GM23338 (cell line): ENCODE results near the gene LRTM2. TPM values are rescaled to one million over a fixed set of nuclear protein-coding genes. Genes with fewer than 3 reads are reported as not detected.
A peak's percentile ranks its signal among the peaks of the same experiment; 100 is the strongest.

Experiments
- ATAC-seq: fragments of 200-7000 bp; cut with Tn5 transposase; 3 replicates; pipeline ENCODE4 v1.9.1; 2020
- DNase-seq: peaks from one replicate; pipeline ENCODE4 v3.0.0-alpha.2; 2015; ENCODE audit warnings: low spot score
- H2AFZ ChIP-seq: fragments of 200-600 bp; sonication (generic); 2 replicates; pipeline ENCODE4 v1.8.0; 2016; ENCODE audit warnings: antibody characterized with exemption, mild to moderate bottlenecking, moderate library complexity
- H3F3A ChIP-seq: fragments of 200-600 bp; sonication (generic); replicated peaks from 2 replicates; pipeline ENCODE4 v1.8.0; 2017; ENCODE audit warnings: antibody characterized with exemption, mixed run types, low read depth
- H3K27ac ChIP-seq: fragments of 200-600 bp; sonication (generic); 2 replicates; pipeline ENCODE4 v1.6.1; 2016; ENCODE audit warnings: low read depth
- H3K27me3 ChIP-seq: fragments of 200-600 bp; sonication (generic); 2 replicates; pipeline ENCODE4 v1.8.0; 2016; ENCODE audit warnings: mild to moderate bottlenecking, mixed run types, moderate library complexity; ENCODE audit not compliant: insufficient read depth
- H3K36me3 ChIP-seq: fragments of 200-600 bp; sonication (generic); 2 replicates; pipeline ENCODE4 v1.8.0; 2016; ENCODE audit warnings: mild to moderate bottlenecking; ENCODE audit not compliant: insufficient read depth
- H3K4me1 ChIP-seq: fragments of 200-600 bp; sonication (generic); 2 replicates; pipeline ENCODE4 v1.8.0; 2016; ENCODE audit warnings: mild to moderate bottlenecking, moderate library complexity; ENCODE audit not compliant: insufficient read depth
- H3K4me2 ChIP-seq: fragments of 200-600 bp; sonication (generic); 2 replicates; pipeline ENCODE4 v1.7.1; 2017; ENCODE audit warnings: mixed run types
- H3K4me3 ChIP-seq: fragments of 200-600 bp; sonication (generic); 2 replicates; pipeline ENCODE4 v1.6.1; 2016; ENCODE audit warnings: mixed run types
- H3K79me2 ChIP-seq: fragments of 200-600 bp; sonication (generic); replicated peaks from 2 replicates; pipeline ENCODE4 v1.8.0; 2017; ENCODE audit warnings: mild to moderate bottlenecking; ENCODE audit not compliant: insufficient read depth
- H3K9me2 ChIP-seq: fragments of 200-600 bp; sonication (generic); 2 replicates; pipeline ENCODE4 v1.8.0; 2017; ENCODE audit not compliant: insufficient read depth
- H4K20me1 ChIP-seq: fragments of 200-600 bp; sonication (generic); replicated peaks from 2 replicates; pipeline ENCODE4 v1.8.0; 2017; ENCODE audit warnings: mild to moderate bottlenecking; ENCODE audit not compliant: insufficient read depth
- H3K27ac Mint-ChIP-seq: 2 replicates; pipeline ENCODE4 v1.8.0; 2020; ENCODE audit warnings: inconsistent platforms, mild to moderate bottlenecking, moderate library complexity, mixed read lengths
- H3K27me3 Mint-ChIP-seq: 3 replicates; pipeline ENCODE4 v1.8.0; 2022; ENCODE audit warnings: low read depth, mild to moderate bottlenecking, moderate library complexity, mixed read lengths, inconsistent platforms; ENCODE audit not compliant: insufficient read depth, poor library complexity
- H3K36me3 Mint-ChIP-seq: 3 replicates; pipeline ENCODE4 v1.8.0; 2021; ENCODE audit warnings: low read depth, mild to moderate bottlenecking, inconsistent platforms, moderate library complexity, mixed read lengths
- H3K4me1 Mint-ChIP-seq: 3 replicates; pipeline ENCODE4 v1.8.0; 2020; ENCODE audit warnings: mild to moderate bottlenecking, inconsistent platforms, mixed read lengths
- H3K4me3 Mint-ChIP-seq: 3 replicates; pipeline ENCODE4 v1.8.0; 2021; ENCODE audit warnings: moderate library complexity, mild to moderate bottlenecking, inconsistent platforms, mixed read lengths
- H3K9me3 Mint-ChIP-seq: 3 replicates; pipeline ENCODE4 v1.8.0; 2020; ENCODE audit warnings: moderate library complexity, mild to moderate bottlenecking, inconsistent platforms, mixed read lengths
- CREB1 ChIP-seq: fragments of 250-450 bp; sonication (Bioruptor Pico); IDR thresholded peaks from 2 replicates; pipeline ENCODE4 v1.5.0; 2020; ENCODE audit warnings: low read depth, mild to moderate bottlenecking, moderate library complexity
- EZH2 ChIP-seq: fragments of 200-600 bp; sonication (generic); IDR thresholded peaks from one replicate; pipeline ENCODE4 v1.8.0; 2017; ENCODE audit warnings: antibody characterized with exemption, mild to moderate bottlenecking, low read depth; ENCODE audit not compliant: unreplicated experiment
- EZH2phosphoT487 ChIP-seq: fragments of 200-600 bp; sonication (generic); IDR thresholded peaks from one replicate; pipeline ENCODE4 v1.8.1; 2018; ENCODE audit warnings: antibody characterized with exemption; ENCODE audit not compliant: unreplicated experiment
- JUNB ChIP-seq: IDR thresholded peaks from one replicate; pipeline ENCODE4 v1.6.1; 2016; ENCODE audit warnings: antibody characterized with exemption; ENCODE audit not compliant: unreplicated experiment
- NANOG ChIP-seq: IDR thresholded peaks from 2 replicates; pipeline ENCODE4 v1.6.1; 2016; ENCODE audit warnings: antibody characterized with exemption, borderline replicate concordance
- POLR2AphosphoS5 ChIP-seq: IDR thresholded peaks from 2 replicates; pipeline ENCODE4 v1.6.1; 2016; ENCODE audit warnings: antibody characterized with exemption, low read depth
- STAT1 ChIP-seq: IDR thresholded peaks from one replicate; pipeline ENCODE4 v1.6.1; 2016; ENCODE audit warnings: antibody characterized with exemption; ENCODE audit not compliant: unreplicated experiment
- ZNF114 ChIP-seq: fragments of 250-450 bp; sonication (Bioruptor Pico); IDR thresholded peaks from 2 replicates; pipeline ENCODE4 v1.5.0; 2020; ENCODE audit warnings: mild to moderate bottlenecking, moderate library complexity
- ZNF331 ChIP-seq: fragments of 250-450 bp; sonication (Bioruptor Pico); IDR thresholded peaks from 2 replicates; pipeline ENCODE4 v1.5.0; 2020; ENCODE audit warnings: low read depth, mild to moderate bottlenecking, moderate library complexity
- polyA plus RNA-seq: library from polyadenylated mRNA; unstranded; fragments of >200 nt; fragmentation: Nextera tagmentation; extraction: Ambion mirVana; gene quantifications from 2 replicates; pipeline ENCODE4 v1.2.1, GENCODE V29; 2016
- total RNA-seq: library from RNA; depleted of rRNA; stranded (reverse); fragments of >200 nt; shearing (Covaris generic); gene quantifications from 2 replicates; pipeline ENCODE4 v1.2.3, GENCODE V29; 2014
- TF ChIP-seq, protein P1 (sequence below), 2 experiments: fragments of 200-600 bp in 1 of 2; sonication (generic) in 1 of 2; conservative IDR thresholded peaks; 2 replicates each; pipeline versions ENCODE4 v1.5.1 to v1.6.1; 2016 to 2017; ENCODE audit warnings: antibody characterized with exemption in 2 of 2, low read depth in 2 of 2, mild to moderate bottlenecking in 2 of 2, moderate library complexity in 1 of 2
- TF ChIP-seq, protein P2 (sequence below): IDR thresholded peaks from 2 replicates; pipeline ENCODE4 v1.6.1; 2016; ENCODE audit warnings: antibody characterized with exemption
- TF ChIP-seq, protein P3 (sequence below): fragments of 250-450 bp; sonication (Bioruptor Pico); IDR thresholded peaks from 2 replicates; pipeline ENCODE4 v1.5.0; 2020; ENCODE audit warnings: mild to moderate bottlenecking, moderate library complexity
- TF ChIP-seq, protein P4 (sequence below): IDR thresholded peaks from one replicate; pipeline ENCODE4 v1.6.1; 2018; ENCODE audit warnings: antibody characterized with exemption; ENCODE audit not compliant: unreplicated experiment

The LRTM2 gene
- total and polyA plus RNA-seq, 2 experiments from 2014 or later, result 0.08 TPM; not detected in 1

DNA sequence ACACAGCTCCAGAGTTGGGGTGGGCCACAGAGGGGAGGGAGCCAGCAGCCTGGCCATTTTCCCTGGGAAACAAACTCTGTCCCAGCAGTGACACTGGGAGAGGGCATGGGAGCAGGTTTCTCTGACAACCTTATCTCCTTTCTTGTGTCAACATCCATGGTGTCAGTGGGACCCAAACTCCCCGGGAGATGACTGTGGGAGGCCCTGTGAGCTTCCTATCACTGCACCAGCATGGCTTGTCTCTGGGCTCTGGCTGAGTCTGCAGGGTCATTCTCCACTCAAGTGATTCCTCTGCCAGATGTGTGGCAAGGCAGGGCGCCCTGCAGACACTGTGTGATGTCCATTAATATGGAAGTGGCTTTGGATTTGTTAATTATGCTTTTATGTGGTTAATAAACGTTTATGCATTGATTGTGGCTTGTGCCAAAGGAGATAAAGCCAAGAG lies 10.1 kb downstream of the LRTM2 start:
- H3K4me2 ChIP-seq, result peak overlapping the region; percentile 77; the same call in 1 of the 2 replicates
- no peak overlapping the region for H2AFZ ChIP-seq
- no peaks in the 10 kb centered on the region for H3K9me2 ChIP-seq
- Mint-ChIP-seq H3K9me3 (no peaks in the 10 kb centered on the region), H3K4me1 (peaks cover 21% of the 10 kb centered on the region), H3K27ac (no peak overlapping the region), H3K27me3 (peaks cover 26% of the 10 kb centered on the region), H3K4me3 (peak overlapping the region; percentile 69; the same call in 2 of the 3 replicates), H3K36me3 (no peaks in the 10 kb centered on the region)
- ATAC-seq (no peak), DNase-seq (no peak)
- no peaks in the 10 kb centered on the region for H3K36me3 ChIP-seq
- H3F3A ChIP-seq, result no peaks in the 10 kb centered on the region
- no peak overlapping the region; the same call in 1 of the 2 replicates for H3K4me3 ChIP-seq
- H4K20me1 ChIP-seq, result no peaks in the 10 kb centered on the region
- TF ChIP-seq, protein P1, sequence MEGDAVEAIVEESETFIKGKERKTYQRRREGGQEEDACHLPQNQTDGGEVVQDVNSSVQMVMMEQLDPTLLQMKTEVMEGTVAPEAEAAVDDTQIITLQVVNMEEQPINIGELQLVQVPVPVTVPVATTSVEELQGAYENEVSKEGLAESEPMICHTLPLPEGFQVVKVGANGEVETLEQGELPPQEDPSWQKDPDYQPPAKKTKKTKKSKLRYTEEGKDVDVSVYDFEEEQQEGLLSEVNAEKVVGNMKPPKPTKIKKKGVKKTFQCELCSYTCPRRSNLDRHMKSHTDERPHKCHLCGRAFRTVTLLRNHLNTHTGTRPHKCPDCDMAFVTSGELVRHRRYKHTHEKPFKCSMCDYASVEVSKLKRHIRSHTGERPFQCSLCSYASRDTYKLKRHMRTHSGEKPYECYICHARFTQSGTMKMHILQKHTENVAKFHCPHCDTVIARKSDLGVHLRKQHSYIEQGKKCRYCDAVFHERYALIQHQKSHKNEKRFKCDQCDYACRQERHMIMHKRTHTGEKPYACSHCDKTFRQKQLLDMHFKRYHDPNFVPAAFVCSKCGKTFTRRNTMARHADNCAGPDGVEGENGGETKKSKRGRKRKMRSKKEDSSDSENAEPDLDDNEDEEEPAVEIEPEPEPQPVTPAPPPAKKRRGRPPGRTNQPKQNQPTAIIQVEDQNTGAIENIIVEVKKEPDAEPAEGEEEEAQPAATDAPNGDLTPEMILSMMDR (conservative IDR thresholded peaks at IDR 0.05; ENCODE audit: low read depth in 2 of 2), result no peak
- TF ChIP-seq ZNF114 (CRISPR knock-in tag) (no peak), JUNB (no peak), STAT1 (no peak), EZH2phosphoT487 (no peak), ZNF331 (CRISPR knock-in tag) (no peak), EZH2 (no peak), POLR2AphosphoS5 (no peak), NANOG (no peak), CREB1 (CRISPR knock-in tag) (no peak)
- TF ChIP-seq, protein P2, sequence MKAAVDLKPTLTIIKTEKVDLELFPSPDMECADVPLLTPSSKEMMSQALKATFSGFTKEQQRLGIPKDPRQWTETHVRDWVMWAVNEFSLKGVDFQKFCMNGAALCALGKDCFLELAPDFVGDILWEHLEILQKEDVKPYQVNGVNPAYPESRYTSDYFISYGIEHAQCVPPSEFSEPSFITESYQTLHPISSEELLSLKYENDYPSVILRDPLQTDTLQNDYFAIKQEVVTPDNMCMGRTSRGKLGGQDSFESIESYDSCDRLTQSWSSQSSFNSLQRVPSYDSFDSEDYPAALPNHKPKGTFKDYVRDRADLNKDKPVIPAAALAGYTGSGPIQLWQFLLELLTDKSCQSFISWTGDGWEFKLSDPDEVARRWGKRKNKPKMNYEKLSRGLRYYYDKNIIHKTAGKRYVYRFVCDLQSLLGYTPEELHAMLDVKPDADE, result no peak
- TF ChIP-seq, protein P3, sequence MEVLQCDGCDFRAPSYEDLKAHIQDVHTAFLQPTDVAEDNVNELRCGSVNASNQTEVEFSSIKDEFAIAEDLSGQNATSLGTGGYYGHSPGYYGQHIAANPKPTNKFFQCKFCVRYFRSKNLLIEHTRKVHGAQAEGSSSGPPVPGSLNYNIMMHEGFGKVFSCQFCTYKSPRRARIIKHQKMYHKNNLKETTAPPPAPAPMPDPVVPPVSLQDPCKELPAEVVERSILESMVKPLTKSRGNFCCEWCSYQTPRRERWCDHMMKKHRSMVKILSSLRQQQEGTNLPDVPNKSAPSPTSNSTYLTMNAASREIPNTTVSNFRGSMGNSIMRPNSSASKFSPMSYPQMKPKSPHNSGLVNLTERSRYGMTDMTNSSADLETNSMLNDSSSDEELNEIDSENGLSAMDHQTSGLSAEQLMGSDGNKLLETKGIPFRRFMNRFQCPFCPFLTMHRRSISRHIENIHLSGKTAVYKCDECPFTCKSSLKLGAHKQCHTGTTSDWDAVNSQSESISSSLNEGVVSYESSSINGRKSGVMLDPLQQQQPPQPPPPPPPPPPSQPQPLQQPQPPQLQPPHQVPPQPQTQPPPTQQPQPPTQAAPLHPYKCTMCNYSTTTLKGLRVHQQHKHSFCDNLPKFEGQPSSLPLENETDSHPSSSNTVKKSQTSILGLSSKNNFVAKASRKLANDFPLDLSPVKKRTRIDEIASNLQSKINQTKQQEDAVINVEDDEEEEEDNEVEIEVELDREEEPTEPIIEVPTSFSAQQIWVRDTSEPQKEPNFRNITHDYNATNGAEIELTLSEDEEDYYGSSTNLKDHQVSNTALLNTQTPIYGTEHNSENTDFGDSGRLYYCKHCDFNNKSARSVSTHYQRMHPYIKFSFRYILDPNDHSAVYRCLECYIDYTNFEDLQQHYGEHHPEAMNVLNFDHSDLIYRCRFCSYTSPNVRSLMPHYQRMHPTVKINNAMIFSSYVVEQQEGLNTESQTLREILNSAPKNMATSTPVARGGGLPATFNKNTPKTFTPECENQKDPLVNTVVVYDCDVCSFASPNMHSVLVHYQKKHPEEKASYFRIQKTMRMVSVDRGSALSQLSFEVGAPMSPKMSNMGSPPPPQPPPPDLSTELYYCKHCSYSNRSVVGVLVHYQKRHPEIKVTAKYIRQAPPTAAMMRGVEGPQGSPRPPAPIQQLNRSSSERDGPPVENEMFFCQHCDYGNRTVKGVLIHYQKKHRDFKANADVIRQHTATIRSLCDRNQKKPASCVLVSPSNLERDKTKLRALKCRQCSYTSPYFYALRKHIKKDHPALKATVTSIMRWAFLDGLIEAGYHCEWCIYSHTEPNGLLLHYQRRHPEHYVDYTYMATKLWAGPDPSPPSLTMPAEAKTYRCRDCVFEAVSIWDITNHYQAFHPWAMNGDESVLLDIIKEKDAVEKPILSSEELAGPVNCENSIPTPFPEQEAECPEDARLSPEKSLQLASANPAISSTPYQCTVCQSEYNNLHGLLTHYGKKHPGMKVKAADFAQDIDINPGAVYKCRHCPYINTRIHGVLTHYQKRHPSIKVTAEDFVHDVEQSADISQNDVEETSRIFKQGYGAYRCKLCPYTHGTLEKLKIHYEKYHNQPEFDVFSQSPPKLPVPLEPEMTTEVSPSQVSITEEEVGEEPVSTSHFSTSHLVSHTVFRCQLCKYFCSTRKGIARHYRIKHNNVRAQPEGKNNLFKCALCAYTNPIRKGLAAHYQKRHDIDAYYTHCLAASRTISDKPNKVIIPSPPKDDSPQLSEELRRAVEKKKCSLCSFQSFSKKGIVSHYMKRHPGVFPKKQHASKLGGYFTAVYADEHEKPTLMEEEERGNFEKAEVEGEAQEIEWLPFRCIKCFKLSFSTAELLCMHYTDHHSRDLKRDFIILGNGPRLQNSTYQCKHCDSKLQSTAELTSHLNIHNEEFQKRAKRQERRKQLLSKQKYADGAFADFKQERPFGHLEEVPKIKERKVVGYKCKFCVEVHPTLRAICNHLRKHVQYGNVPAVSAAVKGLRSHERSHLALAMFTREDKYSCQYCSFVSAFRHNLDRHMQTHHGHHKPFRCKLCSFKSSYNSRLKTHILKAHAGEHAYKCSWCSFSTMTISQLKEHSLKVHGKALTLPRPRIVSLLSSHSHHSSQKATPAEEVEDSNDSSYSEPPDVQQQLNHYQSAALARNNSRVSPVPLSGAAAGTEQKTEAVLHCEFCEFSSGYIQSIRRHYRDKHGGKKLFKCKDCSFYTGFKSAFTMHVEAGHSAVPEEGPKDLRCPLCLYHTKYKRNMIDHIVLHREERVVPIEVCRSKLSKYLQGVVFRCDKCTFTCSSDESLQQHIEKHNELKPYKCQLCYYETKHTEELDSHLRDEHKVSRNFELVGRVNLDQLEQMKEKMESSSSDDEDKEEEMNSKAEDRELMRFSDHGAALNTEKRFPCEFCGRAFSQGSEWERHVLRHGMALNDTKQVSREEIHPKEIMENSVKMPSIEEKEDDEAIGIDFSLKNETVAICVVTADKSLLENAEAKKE (CRISPR knock-in tag), result no peak
- TF ChIP-seq, protein P4, sequence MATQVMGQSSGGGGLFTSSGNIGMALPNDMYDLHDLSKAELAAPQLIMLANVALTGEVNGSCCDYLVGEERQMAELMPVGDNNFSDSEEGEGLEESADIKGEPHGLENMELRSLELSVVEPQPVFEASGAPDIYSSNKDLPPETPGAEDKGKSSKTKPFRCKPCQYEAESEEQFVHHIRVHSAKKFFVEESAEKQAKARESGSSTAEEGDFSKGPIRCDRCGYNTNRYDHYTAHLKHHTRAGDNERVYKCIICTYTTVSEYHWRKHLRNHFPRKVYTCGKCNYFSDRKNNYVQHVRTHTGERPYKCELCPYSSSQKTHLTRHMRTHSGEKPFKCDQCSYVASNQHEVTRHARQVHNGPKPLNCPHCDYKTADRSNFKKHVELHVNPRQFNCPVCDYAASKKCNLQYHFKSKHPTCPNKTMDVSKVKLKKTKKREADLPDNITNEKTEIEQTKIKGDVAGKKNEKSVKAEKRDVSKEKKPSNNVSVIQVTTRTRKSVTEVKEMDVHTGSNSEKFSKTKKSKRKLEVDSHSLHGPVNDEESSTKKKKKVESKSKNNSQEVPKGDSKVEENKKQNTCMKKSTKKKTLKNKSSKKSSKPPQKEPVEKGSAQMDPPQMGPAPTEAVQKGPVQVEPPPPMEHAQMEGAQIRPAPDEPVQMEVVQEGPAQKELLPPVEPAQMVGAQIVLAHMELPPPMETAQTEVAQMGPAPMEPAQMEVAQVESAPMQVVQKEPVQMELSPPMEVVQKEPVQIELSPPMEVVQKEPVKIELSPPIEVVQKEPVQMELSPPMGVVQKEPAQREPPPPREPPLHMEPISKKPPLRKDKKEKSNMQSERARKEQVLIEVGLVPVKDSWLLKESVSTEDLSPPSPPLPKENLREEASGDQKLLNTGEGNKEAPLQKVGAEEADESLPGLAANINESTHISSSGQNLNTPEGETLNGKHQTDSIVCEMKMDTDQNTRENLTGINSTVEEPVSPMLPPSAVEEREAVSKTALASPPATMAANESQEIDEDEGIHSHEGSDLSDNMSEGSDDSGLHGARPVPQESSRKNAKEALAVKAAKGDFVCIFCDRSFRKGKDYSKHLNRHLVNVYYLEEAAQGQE, result no peak
- peaks cover 13% of the 10 kb centered on the region for H3K4me1 ChIP-seq
- H3K27me3 ChIP-seq, result no peaks in the 10 kb centered on the region
- H3K27ac ChIP-seq, result no peak overlapping the region
- no peaks in the 10 kb centered on the region for H3K79me2 ChIP-seq
